Upper lobe of right lung (tissue), 1 donor: ENCODE measurements around the gene C1QC. TPM values are rescaled to one million over a fixed set of nuclear protein-coding genes. Genes with fewer than 3 reads are reported as not detected.

ENCODE experiments used
- ATAC-seq: fragments of 200-7000 bp; cut with Tn5 transposase; one replicate; pipeline ENCODE4 v1.9.1; 2020; ENCODE audit warnings: mild to moderate bottlenecking, moderate library complexity
- DNase-seq: peaks from one replicate; pipeline ENCODE4 v3.0.0-alpha.2; 2020
- H3K27ac ChIP-seq: fragments of 200-600 bp; one replicate; pipeline ENCODE4 v1.8.0; 2022
- H3K27me3 ChIP-seq: fragments of 200-600 bp; one replicate; pipeline ENCODE4 v1.8.0; 2022; ENCODE audit warnings: mild to moderate bottlenecking
- H3K36me3 ChIP-seq: fragments of 200-600 bp; one replicate; pipeline ENCODE4 v1.8.0; 2022
- H3K4me1 ChIP-seq: fragments of 200-600 bp; one replicate; pipeline ENCODE4 v1.8.0; 2022
- H3K4me3 ChIP-seq: fragments of 200-600 bp; one replicate; pipeline ENCODE4 v1.8.0; 2022; ENCODE audit warnings: mild to moderate bottlenecking
- H3K9me3 ChIP-seq: fragments of 200-600 bp; one replicate; pipeline ENCODE4 v1.8.0; 2022
- intact Hi-C: fragments of 100-400 bp; cut with DNase I; formaldehyde crosslinking; loops from one replicate; pipeline ENCODE4 v1.11.0; 2022
- microRNA-seq: library from miRNA; unstranded; fragments of <30 nt; microRNA quantifications from one replicate; pipeline ENCODE4 v1.2.0, GENCODE V29; 2020; ENCODE audit warnings: borderline microRNAs expressed
- total RNA-seq: library from RNA; stranded (reverse); fragmentation: NEBNext Ultra II Directional; extraction: Animal tissue kit (Norgen Biotek cat#: 25700); gene quantifications from one replicate; pipeline ENCODE4 v1.2.1, GENCODE V29; 2021
- TF ChIP-seq, protein P1 (sequence below): fragments of 200-600 bp; IDR thresholded peaks from one replicate; pipeline ENCODE4 v1.8.0; 2022; ENCODE audit warnings: antibody characterized with exemption
- donor health status: DM: no; HTN: yes; CAD: no; lungs with severe emphysema.

The C1QC gene
- total RNA-seq, 1 donor from 2014 or later = 353 TPM

DNA sequence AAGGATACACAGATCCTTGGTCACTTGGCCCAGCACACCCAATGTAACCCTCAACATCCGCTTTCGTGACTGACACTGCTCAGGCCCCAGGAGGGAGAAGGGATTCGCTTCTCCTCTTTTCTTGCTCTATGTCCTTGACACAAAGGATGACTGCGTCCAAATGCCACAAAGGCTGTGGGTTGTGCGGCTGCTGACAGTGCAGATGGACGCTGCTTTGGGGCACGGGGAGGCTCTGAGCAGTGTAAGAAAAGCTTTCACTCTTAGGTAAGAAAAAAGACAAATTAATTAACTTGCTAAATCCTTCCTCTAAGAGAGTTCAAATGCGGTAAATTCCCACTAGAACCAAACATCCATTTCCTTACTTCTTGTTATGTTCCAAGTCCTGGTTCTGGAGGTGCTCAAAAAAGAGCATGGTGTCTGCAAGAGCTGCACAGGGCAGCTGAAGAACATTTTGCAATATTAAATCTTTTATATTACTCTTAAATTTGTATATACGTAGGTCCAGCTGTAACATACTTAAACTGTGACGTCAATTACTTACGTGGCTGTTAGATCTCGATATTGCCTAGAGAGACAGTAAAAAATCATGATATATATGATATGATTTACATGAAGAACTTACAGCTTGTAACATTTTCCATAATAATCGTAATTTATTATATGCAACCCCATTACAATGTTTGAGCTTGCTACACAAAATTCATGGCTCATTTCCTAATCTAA, 47.8 kb downstream of the C1QC start:
- Histone ChIP-seq H3K36me3 (no peaks in the 10 kb centered on the region), H3K27ac (no peak overlapping the region), H3K4me1 (no peaks in the 10 kb centered on the region), H3K4me3 (no peak overlapping the region), H3K9me3 (no peaks in the 10 kb centered on the region), H3K27me3 (peaks cover 12% of the 10 kb centered on the region)
- DNase-seq = no peak
- intact Hi-C loops = no loop called here
- TF ChIP-seq, protein P1, sequence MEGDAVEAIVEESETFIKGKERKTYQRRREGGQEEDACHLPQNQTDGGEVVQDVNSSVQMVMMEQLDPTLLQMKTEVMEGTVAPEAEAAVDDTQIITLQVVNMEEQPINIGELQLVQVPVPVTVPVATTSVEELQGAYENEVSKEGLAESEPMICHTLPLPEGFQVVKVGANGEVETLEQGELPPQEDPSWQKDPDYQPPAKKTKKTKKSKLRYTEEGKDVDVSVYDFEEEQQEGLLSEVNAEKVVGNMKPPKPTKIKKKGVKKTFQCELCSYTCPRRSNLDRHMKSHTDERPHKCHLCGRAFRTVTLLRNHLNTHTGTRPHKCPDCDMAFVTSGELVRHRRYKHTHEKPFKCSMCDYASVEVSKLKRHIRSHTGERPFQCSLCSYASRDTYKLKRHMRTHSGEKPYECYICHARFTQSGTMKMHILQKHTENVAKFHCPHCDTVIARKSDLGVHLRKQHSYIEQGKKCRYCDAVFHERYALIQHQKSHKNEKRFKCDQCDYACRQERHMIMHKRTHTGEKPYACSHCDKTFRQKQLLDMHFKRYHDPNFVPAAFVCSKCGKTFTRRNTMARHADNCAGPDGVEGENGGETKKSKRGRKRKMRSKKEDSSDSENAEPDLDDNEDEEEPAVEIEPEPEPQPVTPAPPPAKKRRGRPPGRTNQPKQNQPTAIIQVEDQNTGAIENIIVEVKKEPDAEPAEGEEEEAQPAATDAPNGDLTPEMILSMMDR = no peak
- no peak for ATAC-seq

- TF ChIP-seq, protein P1 = no peak
- H3K27me3 ChIP-seq = peaks cover 6% of the 10 kb centered on the region
- ATAC-seq = no peak
- H3K4me3 ChIP-seq = no peak overlapping the region
- DNase-seq = no peak
- H3K36me3 ChIP-seq = no peaks in the 10 kb centered on the region
- intact Hi-C loops = no loop called here
- H3K27ac ChIP-seq = no peak overlapping the region
- no peaks in the 10 kb centered on the region for H3K9me3 ChIP-seq
- H3K4me1 ChIP-seq = no peaks in the 10 kb centered on the region
Observed at GRCh38 chr1:22694172-22694571, 50.7 kb downstream of the C1QC start.

DNA sequence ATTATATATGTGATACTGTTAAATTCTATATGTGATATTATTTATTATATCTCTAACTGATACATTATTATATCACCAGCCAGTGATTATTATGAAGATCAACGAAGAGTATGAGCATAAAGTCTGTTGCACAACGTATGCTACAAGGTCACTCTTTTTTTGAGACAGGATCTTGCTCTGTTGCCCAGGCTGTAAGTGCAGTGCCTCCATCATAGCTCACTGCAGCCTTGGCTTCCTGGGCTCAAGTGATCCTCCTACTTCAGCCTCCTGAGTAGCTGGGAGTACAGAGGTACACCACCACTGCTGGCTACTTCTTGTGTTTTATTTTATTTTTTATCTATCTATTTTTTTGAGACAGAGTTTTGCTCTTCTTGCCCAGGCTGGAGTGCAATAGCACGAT, 53.2 kb downstream of the C1QC start:
- no peaks in the 10 kb centered on the region for H3K36me3 ChIP-seq
- H3K27ac ChIP-seq = no peak overlapping the region
- no peaks in the 10 kb centered on the region for H3K4me1 ChIP-seq
- no peaks in the 10 kb centered on the region for H3K9me3 ChIP-seq
- no peak for DNase-seq
- TF ChIP-seq, protein P1 = no peak
- no peak for ATAC-seq
- H3K27me3 ChIP-seq = peaks cover 6% of the 10 kb centered on the region
- H3K4me3 ChIP-seq = no peak overlapping the region
- intact Hi-C loops = no loop called here

Small RNAs within 50 kb of the gene (microRNA-seq; reads per million reads assigned to microRNA genes)
- gene MIR6127 = not detected

Other genes starting within 250 kb of the C1QC start
- 24.9 TPM for gene ZBTB40, start 191.8 kb upstream of the C1QC start, total RNA-seq
- gene EPHA8, start 80.1 kb upstream of the C1QC start, total RNA-seq = not detected
- gene C1QA, start 7.0 kb upstream of the C1QC start, total RNA-seq = 521 TPM
- 707 TPM for gene C1QB, start 9.6 kb downstream of the C1QC start, total RNA-seq
- 6.0 TPM for gene EPHB2, start 67.2 kb downstream of the C1QC start, total RNA-seq